Spinal cord (tissue), 10 donors: ENCODE results near the gene ITIH5. TPM values are rescaled to one million over a fixed set of nuclear protein-coding genes. Genes with fewer than 3 reads are reported as not detected.

Experiments
- DNase-seq, 6 donors: peaks; one replicate each; pipeline versions ENCODE4 v3.0.0 to v3.0.0-alpha.2; 2013 to 2015; ENCODE audit warnings: low spot score in 6 of 6, low read depth in 4 of 6
- H3K27ac ChIP-seq: one replicate; pipeline ENCODE4 v1.5.1; 2013; ENCODE audit warnings: low read depth, low read length, control low read depth
- H3K27me3 ChIP-seq: one replicate; pipeline ENCODE4 v1.6.1; 2013; ENCODE audit warnings: low read length; ENCODE audit not compliant: control insufficient read depth, insufficient read depth
- H3K36me3 ChIP-seq: one replicate; pipeline ENCODE4 v1.6.1; 2013; ENCODE audit warnings: low read length; ENCODE audit not compliant: control insufficient read depth, insufficient read depth
- H3K4me1 ChIP-seq: one replicate; pipeline ENCODE4 v1.6.1; 2013; ENCODE audit warnings: low read length; ENCODE audit not compliant: control insufficient read depth, insufficient read depth
- H3K4me3 ChIP-seq: one replicate; pipeline ENCODE4 v1.5.1; 2013; ENCODE audit warnings: low read depth, low read length, control low read depth
- H3K9me3 ChIP-seq: one replicate; pipeline ENCODE4 v1.6.1; 2013; ENCODE audit warnings: low read length; ENCODE audit not compliant: control insufficient read depth, insufficient read depth
- WGBS: methylation state at CpG from one replicate; pipeline ENCODE4 v1.1.5; 2013; ENCODE audit warnings: missing lambda C conversion rate; ENCODE audit not compliant: insufficient coverage; 5-methylcytosine and 5-hydroxymethylcytosine counted together
- polyA plus RNA-seq, 2 donors: library from polyadenylated mRNA; unstranded; fragments of 120-200 nt; gene quantifications; one replicate each; pipeline ENCODE4 v1.2.1, GENCODE V29; 2013; ENCODE audit not compliant: insufficient read length in 2 of 2
- total RNA-seq, 2 donors: library from RNA; depleted of rRNA in 1 of 2; stranded (reverse); fragments of 120-200 nt in 1 of 2; fragments of >200 nt in 1 of 2; gene quantifications; one replicate each; pipeline versions ENCODE4 v1.2.3 to v1.2.4, GENCODE V29; 2013 to 2014
- donor health status: healthy.

Gene ITIH5
- total and polyA plus RNA-seq, 4 donors, result 32.4 to 132 (median 56.4) TPM

DNA sequence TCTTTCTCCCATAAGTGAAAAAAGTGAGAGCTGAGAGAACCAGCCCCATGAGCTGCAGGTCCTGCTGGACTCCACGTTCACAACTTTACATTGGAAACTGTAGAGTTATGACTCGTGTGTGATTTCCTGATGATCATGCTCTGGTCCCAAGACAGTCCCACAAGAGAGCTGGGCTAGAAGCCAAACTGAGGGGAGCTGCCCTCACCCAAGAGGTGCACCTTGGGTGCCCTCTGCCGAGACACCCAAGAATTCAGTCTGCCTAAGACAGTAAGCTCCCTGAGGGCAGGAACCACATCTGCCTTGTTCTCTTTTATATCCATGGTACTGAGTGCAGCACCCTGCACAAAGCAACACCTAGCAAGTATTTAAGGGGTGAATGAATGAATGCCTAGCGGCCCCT is 143.1 kb downstream of the ITIH5 start:
- WGBS, result 90% methylated on average over 2 of the region's 4 CpGs
- Histone ChIP-seq H3K9me3 (no peaks in the 10 kb centered on the region), H3K4me3 (no peak overlapping the region), H3K27me3 (no peaks in the 10 kb centered on the region), H3K36me3 (no peaks in the 10 kb centered on the region), H3K4me1 (peaks cover 5% of the 10 kb centered on the region), H3K27ac (no peak overlapping the region)
- DNase-seq, result no peak

DNA sequence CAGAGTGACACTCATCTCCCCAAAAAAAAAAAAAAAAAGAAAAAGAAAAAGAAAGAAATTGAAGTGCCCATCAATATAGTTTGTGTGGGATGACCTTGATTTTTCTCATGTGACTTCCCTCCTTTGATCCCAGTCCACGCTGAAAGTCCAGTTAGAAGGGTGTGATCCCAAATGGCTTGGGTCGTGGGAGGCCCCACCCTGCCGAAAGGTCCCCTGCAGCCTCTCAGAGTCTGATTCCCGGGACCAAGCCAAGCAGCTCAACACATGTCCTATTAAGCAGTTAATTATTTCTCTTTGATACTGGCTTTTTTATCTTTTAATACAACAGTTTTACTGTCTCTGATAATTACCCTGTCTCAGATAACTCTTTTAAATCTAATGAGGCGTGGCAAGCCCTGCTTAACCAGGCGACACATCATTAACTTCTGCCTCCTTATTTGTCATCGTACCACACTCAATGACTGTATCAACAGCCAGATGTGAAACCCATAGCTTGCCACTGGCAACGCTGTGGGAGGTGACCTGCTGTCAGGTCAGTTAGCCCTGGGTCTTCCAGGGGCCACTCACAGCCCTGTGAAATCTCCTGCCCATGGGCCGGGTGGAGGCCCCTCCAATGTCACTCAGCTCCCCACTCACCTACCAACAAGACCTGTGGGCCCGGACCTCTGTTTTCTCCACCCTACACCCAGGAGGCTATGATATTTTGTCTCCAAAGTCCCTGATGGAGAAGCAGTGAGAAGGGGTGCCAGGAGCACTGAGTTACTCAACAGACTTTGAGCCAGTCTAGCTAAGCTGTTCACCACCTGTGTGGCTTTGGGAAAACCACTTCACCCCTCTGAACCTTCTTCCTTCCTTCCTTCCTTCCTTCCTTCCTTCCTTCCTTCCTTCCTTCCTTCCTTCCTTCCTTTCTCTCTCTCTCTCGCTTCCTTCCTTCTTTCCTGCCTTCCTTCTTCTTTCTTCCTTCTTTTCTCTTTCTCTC is 146.0 kb downstream of the ITIH5 start:
- no peaks in the 10 kb centered on the region for H3K27me3 ChIP-seq
- no peaks in the 10 kb centered on the region for H3K9me3 ChIP-seq
- no peaks in the 10 kb centered on the region for H3K36me3 ChIP-seq
- 36% methylated on average over 8 of the region's 11 CpGs for WGBS
- no peak overlapping the region for H3K27ac ChIP-seq
- DNase-seq, result peak in 1 of 6 donors; percentile 38
- peaks cover 9% of the 10 kb centered on the region for H3K4me1 ChIP-seq
- no peak overlapping the region for H3K4me3 ChIP-seq

DNA sequence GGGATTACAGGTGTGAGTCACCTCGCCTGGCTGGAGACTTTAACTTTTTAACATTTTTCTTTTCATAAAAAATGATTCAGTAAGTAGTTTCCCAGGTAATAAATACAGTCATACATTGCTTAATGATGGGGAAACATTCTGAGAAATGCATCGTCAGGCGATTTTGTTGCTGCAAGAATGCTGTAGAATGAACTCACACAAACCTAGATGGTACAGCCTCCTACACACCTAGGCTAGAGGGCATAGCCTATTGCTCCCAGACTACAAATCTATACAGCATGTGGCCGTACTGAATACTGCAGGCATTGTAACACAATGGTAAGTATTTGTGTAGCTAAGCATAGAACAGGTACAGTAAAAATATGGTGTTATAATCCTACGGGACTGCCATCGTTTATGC is 147.4 kb downstream of the ITIH5 start:
- Histone ChIP-seq H3K4me1 (peaks cover 9% of the 10 kb centered on the region), H3K27me3 (no peaks in the 10 kb centered on the region), H3K4me3 (no peak overlapping the region), H3K36me3 (no peaks in the 10 kb centered on the region), H3K27ac (no peak overlapping the region), H3K9me3 (no peaks in the 10 kb centered on the region)
- peak in 1 of 6 donors; percentile 26 for DNase-seq
- no CpG with 5 or more reads among the region's 6 CpGs for WGBS

DNA sequence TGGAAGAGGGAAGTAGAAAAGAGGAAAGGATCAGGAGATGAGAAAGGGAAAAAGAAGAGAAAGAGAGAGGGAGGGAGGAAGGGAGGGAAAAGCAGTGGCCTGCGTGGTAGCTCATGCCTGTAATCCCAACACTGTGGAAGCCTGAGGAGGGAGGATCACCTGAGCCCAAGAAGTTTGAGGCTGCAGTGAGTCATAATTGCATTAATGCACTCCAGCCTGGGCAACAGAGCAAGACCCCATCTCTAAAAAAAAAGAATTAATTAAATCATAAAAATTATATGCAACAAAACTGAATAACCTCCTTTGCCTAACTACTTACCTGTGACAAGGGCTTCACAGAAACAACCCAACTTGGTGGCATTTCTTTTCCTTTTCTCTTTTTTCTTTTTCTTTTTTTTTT is 148.1 kb downstream of the ITIH5 start:
- Histone ChIP-seq H3K9me3 (no peaks in the 10 kb centered on the region), H3K27ac (no peak overlapping the region), H3K4me3 (no peak overlapping the region), H3K36me3 (no peaks in the 10 kb centered on the region), H3K27me3 (no peaks in the 10 kb centered on the region), H3K4me1 (peaks cover 9% of the 10 kb centered on the region)
- no peak for DNase-seq
- whole genome bisulfite sequencing, result 85% methylated on average over 1 of the region's 1 CpG

DNA sequence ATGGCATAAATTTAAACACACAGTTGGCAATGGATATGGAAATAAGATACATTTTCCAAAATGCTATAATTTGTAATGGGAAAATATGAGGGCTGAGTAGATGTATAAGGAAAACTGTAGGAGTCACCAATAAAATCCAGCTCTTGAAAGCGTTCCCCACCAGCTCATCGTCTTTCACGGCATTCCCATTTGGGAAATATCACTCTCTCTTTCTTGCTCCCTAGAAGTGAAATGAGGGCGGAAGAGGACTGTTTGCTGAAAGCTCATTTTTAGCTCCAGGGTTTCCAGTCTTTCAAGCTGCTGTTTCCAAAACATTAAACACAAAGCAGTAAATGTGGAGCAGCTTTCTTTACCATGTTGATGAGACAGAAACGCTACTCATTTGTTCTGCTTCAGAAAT is 151.3 kb downstream of the ITIH5 start:
- peak in 3 of 6 donors; percentile 37 to 91 (median 58) for DNase-seq
- Histone ChIP-seq H3K4me1 (peaks cover 5% of the 10 kb centered on the region), H3K36me3 (no peaks in the 10 kb centered on the region), H3K27ac (peak overlapping the region; percentile 33), H3K9me3 (peaks cover 2% of the 10 kb centered on the region), H3K4me3 (no peak overlapping the region), H3K27me3 (no peaks in the 10 kb centered on the region)
- WGBS, result no CpG with 5 or more reads among the region's 5 CpGs

DNA sequence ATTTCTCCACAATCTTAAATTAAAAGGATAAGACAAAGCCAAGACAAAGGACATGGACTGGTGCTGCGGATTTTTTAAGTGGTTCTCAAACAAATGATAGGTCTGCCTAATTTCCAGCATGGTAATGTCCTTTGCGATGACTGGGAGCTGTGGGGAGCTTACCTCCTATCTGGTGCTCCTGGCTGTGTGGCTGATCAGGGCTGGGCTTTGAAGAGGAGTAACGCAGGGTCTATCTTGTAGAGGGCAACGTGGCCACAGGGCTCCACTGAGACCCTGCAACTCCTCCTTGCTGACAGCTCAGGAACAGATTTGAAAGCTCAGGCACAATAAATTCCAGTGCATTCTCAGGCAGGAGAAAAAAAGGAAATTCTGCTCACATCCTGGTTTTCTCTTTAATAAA is 152.8 kb downstream of the ITIH5 start:
- WGBS, result 54% methylated on average over 4 of the region's 4 CpGs

DNA sequence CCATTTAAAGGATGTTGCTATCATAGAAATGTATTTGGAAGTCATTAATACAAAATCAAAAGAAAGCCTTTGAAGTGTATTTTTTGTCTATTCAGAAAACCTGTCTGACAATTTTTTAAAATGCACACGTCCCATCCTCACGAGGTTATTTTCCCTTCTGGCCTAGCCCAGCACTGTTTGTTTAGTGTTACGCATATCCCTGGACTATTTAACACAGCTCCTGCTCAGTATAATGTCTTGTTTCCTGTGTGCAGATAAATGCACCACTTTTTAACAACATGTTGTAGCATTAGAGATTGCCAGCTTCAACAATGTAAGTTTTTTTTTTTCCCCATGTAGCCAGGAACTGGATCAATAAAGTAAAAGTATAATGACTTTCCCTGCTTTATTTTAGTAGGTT is 153.3 kb downstream of the ITIH5 start:
- Histone ChIP-seq H3K9me3 (peaks cover 2% of the 10 kb centered on the region), H3K36me3 (no peaks in the 10 kb centered on the region), H3K27me3 (no peaks in the 10 kb centered on the region), H3K4me1 (peaks cover 5% of the 10 kb centered on the region), H3K4me3 (no peak overlapping the region), H3K27ac (no peak overlapping the region)
- 20% methylated on average over 1 of the region's 3 CpGs for WGBS
- DNase-seq, result no peak

More for the DNA sequence above, 152.8 kb downstream of the ITIH5 start:
- Histone ChIP-seq H3K9me3 (peaks cover 2% of the 10 kb centered on the region), H3K27ac (no peak overlapping the region), H3K27me3 (no peaks in the 10 kb centered on the region), H3K4me1 (peaks cover 5% of the 10 kb centered on the region), H3K36me3 (no peaks in the 10 kb centered on the region), H3K4me3 (no peak overlapping the region)
- no peak for DNase-seq

DNA sequence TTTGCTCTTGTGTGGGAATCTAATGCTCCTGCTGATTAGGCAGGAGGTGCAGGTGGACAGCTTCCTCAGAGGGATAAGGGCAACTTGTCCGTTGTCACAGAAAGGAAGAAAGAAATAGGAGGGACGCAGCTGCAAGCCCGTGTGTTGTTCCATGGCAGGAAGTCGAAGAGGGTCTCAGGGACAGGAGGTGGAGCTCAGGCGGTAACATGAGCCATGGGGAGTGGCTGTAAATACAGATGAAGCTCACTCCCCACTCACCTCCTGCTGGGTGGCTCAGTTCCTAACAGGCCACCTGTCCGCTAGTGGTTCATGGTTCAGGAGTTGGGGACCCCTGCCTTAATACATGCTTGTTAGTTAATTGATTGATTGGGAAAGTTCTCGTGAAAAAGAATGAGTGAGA is 154.3 kb downstream of the ITIH5 start:
- peaks cover 2% of the 10 kb centered on the region for H3K9me3 ChIP-seq
- H3K4me1 ChIP-seq, result peaks cover 5% of the 10 kb centered on the region
- WGBS, result 69% methylated on average over 4 of the region's 7 CpGs

DNA sequence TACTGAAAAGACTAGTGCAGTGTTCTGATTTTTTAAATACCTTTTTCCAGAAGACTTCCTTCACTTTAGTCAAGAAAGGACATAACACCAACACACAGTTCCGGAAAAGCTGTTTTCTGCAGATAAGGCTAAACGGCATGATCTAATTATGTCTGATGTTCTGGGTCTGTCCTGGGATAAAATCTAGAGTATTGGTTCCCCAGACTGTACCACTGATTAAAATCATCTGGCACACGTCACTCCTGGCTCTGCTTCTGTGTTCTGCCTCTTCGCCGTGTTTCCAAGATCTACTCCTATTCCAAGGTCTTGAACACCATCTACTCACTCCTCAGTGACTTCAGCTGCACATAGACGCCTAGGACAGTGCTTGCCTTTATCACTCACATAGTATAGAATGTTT is 155.2 kb downstream of the ITIH5 start:
- WGBS, result 86% methylated on average over 4 of the region's 6 CpGs
- no peak for DNase-seq
- H3K27me3 ChIP-seq, result no peaks in the 10 kb centered on the region
- H3K9me3 ChIP-seq, result peaks cover 2% of the 10 kb centered on the region
- no peaks in the 10 kb centered on the region for H3K36me3 ChIP-seq
- H3K4me3 ChIP-seq, result no peak overlapping the region
- peaks cover 5% of the 10 kb centered on the region for H3K4me1 ChIP-seq
- no peak overlapping the region for H3K27ac ChIP-seq

More for the DNA sequence above, 154.3 kb downstream of the ITIH5 start:
- H3K4me3 ChIP-seq, result no peak overlapping the region
- H3K27me3 ChIP-seq, result no peaks in the 10 kb centered on the region
- H3K27ac ChIP-seq, result no peak overlapping the region
- no peak for DNase-seq
- no peaks in the 10 kb centered on the region for H3K36me3 ChIP-seq
